Prostate gland (tissue), 2 donors: Measurements from ENCODE around the gene TPGS1.

Source experiments
- POLR2A ChIP-seq: fragments of 450-650 bp; IDR thresholded peaks from one replicate; pipeline ENCODE4 v1.6.1; 2016; ENCODE audit warnings: antibody characterized with exemption, mild to moderate bottlenecking
- TF ChIP-seq, protein P1 (sequence below), 4 experiments: fragments of 200-600 bp in 2 of 4; fragments of 450-650 bp in 2 of 4; sonication (generic) in 2 of 4; IDR thresholded peaks; 1 replicate in 3 of 4; 2 replicates in 1 of 4; pipeline ENCODE4 v1.5.1; 2016 to 2019; ENCODE audit warnings: antibody characterized with exemption in 4 of 4, mild to moderate bottlenecking in 2 of 4, moderate library complexity in 2 of 4

- TF ChIP-seq POLR2A, result no peak
- TF ChIP-seq, protein P1, sequence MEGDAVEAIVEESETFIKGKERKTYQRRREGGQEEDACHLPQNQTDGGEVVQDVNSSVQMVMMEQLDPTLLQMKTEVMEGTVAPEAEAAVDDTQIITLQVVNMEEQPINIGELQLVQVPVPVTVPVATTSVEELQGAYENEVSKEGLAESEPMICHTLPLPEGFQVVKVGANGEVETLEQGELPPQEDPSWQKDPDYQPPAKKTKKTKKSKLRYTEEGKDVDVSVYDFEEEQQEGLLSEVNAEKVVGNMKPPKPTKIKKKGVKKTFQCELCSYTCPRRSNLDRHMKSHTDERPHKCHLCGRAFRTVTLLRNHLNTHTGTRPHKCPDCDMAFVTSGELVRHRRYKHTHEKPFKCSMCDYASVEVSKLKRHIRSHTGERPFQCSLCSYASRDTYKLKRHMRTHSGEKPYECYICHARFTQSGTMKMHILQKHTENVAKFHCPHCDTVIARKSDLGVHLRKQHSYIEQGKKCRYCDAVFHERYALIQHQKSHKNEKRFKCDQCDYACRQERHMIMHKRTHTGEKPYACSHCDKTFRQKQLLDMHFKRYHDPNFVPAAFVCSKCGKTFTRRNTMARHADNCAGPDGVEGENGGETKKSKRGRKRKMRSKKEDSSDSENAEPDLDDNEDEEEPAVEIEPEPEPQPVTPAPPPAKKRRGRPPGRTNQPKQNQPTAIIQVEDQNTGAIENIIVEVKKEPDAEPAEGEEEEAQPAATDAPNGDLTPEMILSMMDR (IDR thresholded peaks at IDR 0.05), result no peak
Observed at GRCh38 chr19:478976-479375, 28.3 kb upstream of the TPGS1 start.
